GM23248 (cell line): ENCODE measurements around the gene PALB2. TPM values are rescaled to one million over a fixed set of nuclear protein-coding genes. Genes with fewer than 3 reads are reported as not detected.
A peak's percentile ranks its signal among the peaks of the same experiment; 100 is the strongest.
"Not testable (repeated sequence)": the region's sequence is repeated elsewhere in the genome, so short reads cannot be mapped to it uniquely, and the experiment has no call there.

Experiments used
- DNase-seq: peaks from one replicate; pipeline ENCODE4 v3.0.0-alpha.2; 2015
- H2AFZ ChIP-seq: fragments of 200-600 bp; sonication (generic); 2 replicates; pipeline ENCODE4 v1.6.1; 2016; ENCODE audit warnings: antibody characterized with exemption
- H3F3A ChIP-seq: fragments of 200-600 bp; sonication (generic); 2 replicates; pipeline ENCODE4 v1.6.1; 2016; ENCODE audit warnings: mild to moderate bottlenecking, antibody characterized with exemption, mixed run types; ENCODE audit not compliant: insufficient read depth
- H3K27ac ChIP-seq: fragments of 200-600 bp; sonication (generic); 2 replicates; pipeline ENCODE4 v1.5.1; 2016; ENCODE audit warnings: mild to moderate bottlenecking
- H3K27me3 ChIP-seq: fragments of 200-600 bp; sonication (generic); replicated peaks from 2 replicates; pipeline ENCODE4 v1.6.1; 2016; ENCODE audit warnings: mild to moderate bottlenecking; ENCODE audit not compliant: insufficient read depth
- H3K36me3 ChIP-seq: fragments of 200-600 bp; sonication (generic); 2 replicates; pipeline ENCODE4 v1.6.1; 2016; ENCODE audit warnings: low read depth, mild to moderate bottlenecking
- H3K4me1 ChIP-seq: fragments of 200-600 bp; sonication (generic); 2 replicates; pipeline ENCODE4 v1.6.1; 2016; ENCODE audit warnings: mild to moderate bottlenecking; ENCODE audit not compliant: insufficient read depth
- H3K4me2 ChIP-seq: fragments of 200-600 bp; sonication (generic); one replicate; pipeline ENCODE4 v1.6.1; 2016; ENCODE audit warnings: mild to moderate bottlenecking; ENCODE audit not compliant: unreplicated experiment
- H3K4me3 ChIP-seq: fragments of 200-600 bp; sonication (generic); 2 replicates; pipeline ENCODE4 v1.5.1; 2016; ENCODE audit warnings: mild to moderate bottlenecking
- H3K79me2 ChIP-seq: fragments of 200-600 bp; sonication (generic); 2 replicates; pipeline ENCODE4 v1.6.1; 2016; ENCODE audit warnings: mild to moderate bottlenecking; ENCODE audit not compliant: insufficient read depth
- H3K9ac ChIP-seq: fragments of 200-600 bp; sonication (generic); 2 replicates; pipeline ENCODE4 v1.6.1; 2016; ENCODE audit warnings: mild to moderate bottlenecking
- H3K9me2 ChIP-seq: fragments of 200-600 bp; sonication (generic); 2 replicates; pipeline ENCODE4 v1.6.1; 2016; ENCODE audit warnings: mixed run types, mild to moderate bottlenecking, moderate library complexity; ENCODE audit not compliant: insufficient read depth
- H3K9me3 ChIP-seq: fragments of 200-600 bp; sonication (generic); one replicate; pipeline ENCODE4 v1.6.1; 2017; ENCODE audit warnings: low read depth
- H4K20me1 ChIP-seq: fragments of 200-600 bp; sonication (generic); 2 replicates; pipeline ENCODE4 v1.6.0; 2016; ENCODE audit not compliant: insufficient read depth
- EZH2 ChIP-seq: fragments of 200-600 bp; sonication (generic); IDR thresholded peaks from 2 replicates; pipeline ENCODE4 v1.6.1; 2018; ENCODE audit warnings: antibody characterized with exemption, mild to moderate bottlenecking; ENCODE audit not compliant: insufficient read depth, poor library complexity, severe bottlenecking
- EZH2phosphoT487 ChIP-seq: fragments of 200-600 bp; sonication (generic); IDR thresholded peaks from 2 replicates; pipeline ENCODE4 v1.6.1; 2018; ENCODE audit warnings: antibody characterized with exemption, moderate library complexity, mild to moderate bottlenecking, low read depth; ENCODE audit not compliant: insufficient read depth
- WGBS, 2 experiments: methylation state at CpG; one replicate each; pipeline ENCODE4 v1.1.6; 2015 to 2017; ENCODE audit warnings: low lambda C conversion rate in 2 of 2, low coverage in 1 of 2; ENCODE audit errors: missing lambda C conversion rate in 2 of 2; 5-methylcytosine and 5-hydroxymethylcytosine counted together
- in situ Hi-C: fragments of 300-500 bp; cut with MboI; formaldehyde crosslinking; loops from 2 replicates; pipeline ENCODE4 v1.15.0; 2020
- polyA plus RNA-seq: library from polyadenylated mRNA; unstranded; fragments of >200 nt; fragmentation: Nextera tagmentation; extraction: Ambion mirVana; gene quantifications from 2 replicates; pipeline ENCODE4 v1.2.1, GENCODE V29; 2016
- total RNA-seq: library from RNA; depleted of rRNA; stranded (reverse); fragments of >200 nt; shearing (Covaris generic); gene quantifications from 2 replicates; pipeline ENCODE4 v1.2.3, GENCODE V29; 2014

PALB2 gene
- total and polyA plus RNA-seq, 2 experiments from 2014 or later = 7.8 to 15.3 TPM

- H3K4me3 ChIP-seq = peak overlapping the region; percentile 99
- no peaks in the 10 kb centered on the region for H3K9me2 ChIP-seq
- no peaks in the 10 kb centered on the region for H3K27me3 ChIP-seq
- H4K20me1 ChIP-seq = peaks cover under 1% of the 10 kb centered on the region; the same call in 1 of the 2 replicates
- DNase-seq = peak; percentile 32
- H3K4me2 ChIP-seq = peak overlapping the region; percentile 86
- in situ Hi-C loops = no loop called here
- peak overlapping the region; percentile 96 for H2AFZ ChIP-seq
- peak overlapping the region; percentile 60 for H3K27ac ChIP-seq
- H3F3A ChIP-seq = no peaks in the 10 kb centered on the region
- peak overlapping the region; percentile 93 for H3K9ac ChIP-seq
- H3K36me3 ChIP-seq = peaks cover 12% of the 10 kb centered on the region; the same call in 1 of the 2 replicates
- WGBS, 2 experiments = 0 to 1% methylated on average over 8 of the region's 8 CpGs
- peaks cover 7% of the 10 kb centered on the region; the same call in 1 of the 2 replicates for H3K4me1 ChIP-seq
- no peaks in the 10 kb centered on the region for H3K9me3 ChIP-seq
- H3K79me2 ChIP-seq = peaks cover 72% of the 10 kb centered on the region
- no peak for TF ChIP-seq EZH2phosphoT487
- no peak for TF ChIP-seq EZH2
Measured at GRCh38 chr16:23640615-23640930, 537 bp downstream of the PALB2 start.

GRCh38 chr16:23635958-23636357 lies 5.2 kb downstream of the PALB2 start:
- Histone ChIP-seq H3K4me2 (no peak overlapping the region), H3F3A (no peaks in the 10 kb centered on the region), H2AFZ (no peak overlapping the region), H3K27me3 (no peaks in the 10 kb centered on the region), H3K79me2 (peaks cover 71% of the 10 kb centered on the region), H3K9me3 (no peaks in the 10 kb centered on the region), H4K20me1 (no peaks in the 10 kb centered on the region), H3K9me2 (no peaks in the 10 kb centered on the region), H3K4me1 (peaks cover 7% of the 10 kb centered on the region; the same call in 1 of the 2 replicates), H3K4me3 (no peak overlapping the region), H3K9ac (no peak overlapping the region), H3K36me3 (peaks cover 18% of the 10 kb centered on the region; the same call in 1 of the 2 replicates), H3K27ac (no peak overlapping the region)
- peak; percentile 5 for DNase-seq
- in situ Hi-C loops = no loop called here
- TF ChIP-seq EZH2phosphoT487 (no peak), EZH2 (no peak)

GRCh38 chr16:23634461-23635036 lies 6.6 kb downstream of the PALB2 start:
- H4K20me1 ChIP-seq = no peaks in the 10 kb centered on the region
- no peak for TF ChIP-seq EZH2phosphoT487
- no peak for TF ChIP-seq EZH2
- H3K4me2 ChIP-seq = no peak overlapping the region
- H3K79me2 ChIP-seq = peaks cover 61% of the 10 kb centered on the region
- H3K27me3 ChIP-seq = no peaks in the 10 kb centered on the region
- H3K9me3 ChIP-seq = no peaks in the 10 kb centered on the region
- no peaks in the 10 kb centered on the region for H3K4me1 ChIP-seq
- in situ Hi-C loops = no loop called here
- H3K9me2 ChIP-seq = no peaks in the 10 kb centered on the region
- H3K36me3 ChIP-seq = peaks cover 26% of the 10 kb centered on the region; the same call in 1 of the 2 replicates
- no peak overlapping the region for H3K4me3 ChIP-seq
- no peak overlapping the region for H2AFZ ChIP-seq
- 94 to 96% methylated on average over 4 of the region's 4 CpGs for WGBS, 2 experiments
- DNase-seq = no peak
- H3K27ac ChIP-seq = no peak overlapping the region
- no peaks in the 10 kb centered on the region for H3F3A ChIP-seq
- H3K9ac ChIP-seq = no peak overlapping the region

GRCh38 chr16:23631874-23632273 lies 9.2 kb downstream of the PALB2 start:
- peaks cover 51% of the 10 kb centered on the region for H3K79me2 ChIP-seq
- H3K9ac ChIP-seq, H3K4me3 ChIP-seq, in situ Hi-C loops, H3K27me3 ChIP-seq, H3F3A ChIP-seq, H3K9me2 ChIP-seq, H3K27ac ChIP-seq, H2AFZ ChIP-seq, H3K4me2 ChIP-seq, H4K20me1 ChIP-seq, H3K9me3 ChIP-seq, H3K4me1 ChIP-seq, DNase-seq: not testable (repeated sequence)
- WGBS, 2 experiments = 95 to 99% methylated on average over 3 of the region's 3 CpGs
- H3K36me3 ChIP-seq = peaks cover 40% of the 10 kb centered on the region; the same call in 1 of the 2 replicates

GRCh38 chr16:23629516-23629915 lies 11.6 kb downstream of the PALB2 start:
- Histone ChIP-seq H3K36me3 (peaks cover 34% of the 10 kb centered on the region; the same call in 1 of the 2 replicates), H3K4me2 (no peak overlapping the region)
- WGBS, 2 experiments = 90 to 93% methylated on average over 8 of the region's 8 CpGs

More at GRCh38 chr16:23629516-23629915, 11.6 kb downstream of the PALB2 start:
- Histone ChIP-seq H3K9me3 (no peaks in the 10 kb centered on the region), H3K27ac (no peak overlapping the region), H3F3A (no peaks in the 10 kb centered on the region), H3K79me2 (peaks cover 41% of the 10 kb centered on the region), H3K4me3 (no peak overlapping the region), H2AFZ (no peak overlapping the region), H3K4me1 (no peaks in the 10 kb centered on the region), H4K20me1 (no peaks in the 10 kb centered on the region), H3K9me2 (no peaks in the 10 kb centered on the region), H3K9ac (no peak overlapping the region), H3K27me3 (no peaks in the 10 kb centered on the region)
- in situ Hi-C loops = no loop called here
- no peak for DNase-seq
- TF ChIP-seq EZH2phosphoT487 (no peak), EZH2 (no peak)
